ENCODE data around the gene FSD1L.

- TF ChIP-seq CTCF (IDR thresholded peaks at IDR 0.05 in 4 of 5, conservative IDR thresholded peaks at IDR 0.05 in 1 of 5) = no peak
- no peak for TF ChIP-seq POLR2A (IDR thresholded peaks at IDR 0.05)
Observed at GRCh38 chr9:105466898-105467455, 19.1 kb downstream of the FSD1L start.
